Subcutaneous adipose tissue (tissue), 4 donors: ENCODE data around the gene ATG4C. TPM values are rescaled to one million over a fixed set of nuclear protein-coding genes. Genes with fewer than 3 reads are reported as not detected.

ENCODE experiments used
- total RNA-seq, 4 donors: library from RNA; depleted of rRNA; stranded (reverse); fragments of >200 nt; gene quantifications; one replicate each; pipeline ENCODE4 v1.1.0, GENCODE V29; 2016
- TF ChIP-seq, protein P1 (sequence below): fragments of 450-650 bp; IDR thresholded peaks from one replicate; pipeline ENCODE4 v1.5.1; 2016; ENCODE audit warnings: low read depth, mild to moderate bottlenecking, control low read depth, antibody characterized with exemption, moderate library complexity

ATG4C gene
- total RNA-seq, 4 donors from 2014 or later: 8.6 to 21.9 (median 17.4) TPM

DNA sequence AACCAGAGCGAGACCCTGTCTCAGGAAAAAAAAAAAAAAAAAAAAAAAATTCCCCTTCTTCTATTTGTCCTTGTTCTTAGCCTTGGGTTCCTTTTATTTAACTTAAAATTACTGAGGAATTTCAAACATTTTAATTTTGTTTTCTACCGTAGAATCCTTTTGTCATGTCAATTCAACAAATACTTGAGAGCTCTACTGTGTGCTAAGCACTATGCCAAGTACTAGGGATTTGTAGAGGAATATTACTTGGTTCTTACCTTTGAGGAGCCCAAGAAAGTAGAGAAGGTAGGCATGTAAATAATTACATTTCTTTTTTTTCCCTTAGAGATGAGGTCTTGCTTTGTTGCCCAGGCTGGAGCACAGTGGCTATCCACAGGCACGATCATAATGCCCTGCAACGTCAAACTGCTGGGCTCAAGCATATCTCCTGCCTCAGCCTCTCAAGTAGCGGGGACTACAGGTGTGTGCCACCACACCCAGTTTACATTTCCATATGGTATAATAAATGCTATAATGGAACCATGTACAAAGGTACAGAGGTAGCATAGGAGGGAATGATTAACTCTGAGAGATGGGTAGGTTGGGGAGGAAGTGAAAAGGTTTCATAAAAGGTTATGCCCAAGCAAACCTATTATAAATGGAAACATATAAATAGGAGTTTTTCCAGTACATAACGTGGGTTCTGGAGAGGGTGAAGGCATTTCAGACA is 104.0 kb downstream of the ATG4C start:
- TF ChIP-seq, protein P1, sequence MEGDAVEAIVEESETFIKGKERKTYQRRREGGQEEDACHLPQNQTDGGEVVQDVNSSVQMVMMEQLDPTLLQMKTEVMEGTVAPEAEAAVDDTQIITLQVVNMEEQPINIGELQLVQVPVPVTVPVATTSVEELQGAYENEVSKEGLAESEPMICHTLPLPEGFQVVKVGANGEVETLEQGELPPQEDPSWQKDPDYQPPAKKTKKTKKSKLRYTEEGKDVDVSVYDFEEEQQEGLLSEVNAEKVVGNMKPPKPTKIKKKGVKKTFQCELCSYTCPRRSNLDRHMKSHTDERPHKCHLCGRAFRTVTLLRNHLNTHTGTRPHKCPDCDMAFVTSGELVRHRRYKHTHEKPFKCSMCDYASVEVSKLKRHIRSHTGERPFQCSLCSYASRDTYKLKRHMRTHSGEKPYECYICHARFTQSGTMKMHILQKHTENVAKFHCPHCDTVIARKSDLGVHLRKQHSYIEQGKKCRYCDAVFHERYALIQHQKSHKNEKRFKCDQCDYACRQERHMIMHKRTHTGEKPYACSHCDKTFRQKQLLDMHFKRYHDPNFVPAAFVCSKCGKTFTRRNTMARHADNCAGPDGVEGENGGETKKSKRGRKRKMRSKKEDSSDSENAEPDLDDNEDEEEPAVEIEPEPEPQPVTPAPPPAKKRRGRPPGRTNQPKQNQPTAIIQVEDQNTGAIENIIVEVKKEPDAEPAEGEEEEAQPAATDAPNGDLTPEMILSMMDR: no peak

DNA sequence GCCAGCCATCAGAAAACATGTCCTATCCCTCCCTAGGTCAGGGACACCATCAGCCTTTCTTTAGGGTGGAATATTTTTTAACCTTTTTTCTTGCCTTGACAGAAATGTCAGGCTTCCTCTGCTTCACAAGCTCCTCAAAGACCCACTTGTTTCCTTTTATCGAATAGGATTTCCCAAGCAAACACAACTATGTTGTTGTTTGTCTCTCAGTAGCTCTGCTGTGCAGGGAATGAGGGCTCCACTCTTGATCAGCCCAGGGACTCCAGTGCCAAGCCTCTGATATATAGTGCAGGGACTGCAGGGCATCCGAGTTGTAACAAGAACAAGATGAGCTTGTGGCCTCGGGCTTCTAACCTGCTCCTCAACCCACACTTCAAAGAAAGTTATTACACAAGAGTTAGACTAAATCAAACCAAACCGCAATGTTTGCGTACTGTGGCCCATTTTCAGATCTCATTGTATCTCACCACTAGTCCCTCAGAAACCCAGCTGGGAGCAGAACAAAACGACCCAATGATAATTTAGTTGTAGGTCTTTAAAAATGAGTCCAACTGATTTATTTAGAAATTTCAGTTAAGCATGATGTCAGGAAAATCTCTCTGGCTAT is 108.1 kb downstream of the ATG4C start:
- TF ChIP-seq, protein P1: no peak

DNA sequence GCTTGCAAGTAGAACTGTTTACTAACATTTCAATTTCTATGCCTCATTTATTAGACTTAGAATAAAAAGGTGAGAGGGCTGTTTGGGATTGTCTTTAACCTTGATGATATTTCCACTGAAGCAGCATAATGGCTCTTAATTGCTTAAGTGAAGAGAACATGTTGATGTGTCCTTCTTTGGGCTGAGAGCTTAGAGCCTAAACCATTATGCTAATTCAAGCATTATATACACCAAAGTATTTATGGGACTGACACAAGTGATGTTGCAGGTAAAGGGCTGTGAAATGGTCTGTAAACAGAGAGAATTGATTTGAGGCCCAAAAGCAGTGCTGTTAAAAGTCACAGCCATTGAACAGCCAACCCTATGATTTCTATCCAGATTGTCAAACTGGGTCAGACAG is 113.9 kb downstream of the ATG4C start:
- TF ChIP-seq, protein P1: no peak

DNA sequence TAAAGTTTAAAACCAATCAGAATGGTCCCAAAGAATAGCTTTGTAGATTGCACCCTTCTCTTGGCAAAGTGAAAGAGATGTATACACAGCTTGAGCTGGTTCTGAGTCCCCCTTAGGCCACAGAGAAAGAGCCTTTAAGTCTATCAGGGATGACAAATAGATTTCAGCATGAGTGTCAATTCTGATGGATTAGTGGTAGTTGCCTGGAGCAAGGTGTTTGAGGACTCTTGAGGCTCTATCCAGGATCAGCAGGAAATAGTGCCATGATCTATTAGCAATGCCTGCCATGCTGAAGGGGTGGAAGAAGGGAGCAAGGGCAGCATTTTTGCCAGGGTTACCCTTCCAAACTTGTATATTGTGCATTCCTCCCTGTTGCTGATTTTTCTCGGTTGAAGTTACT is 116.6 kb downstream of the ATG4C start:
- TF ChIP-seq, protein P1: no peak

DNA sequence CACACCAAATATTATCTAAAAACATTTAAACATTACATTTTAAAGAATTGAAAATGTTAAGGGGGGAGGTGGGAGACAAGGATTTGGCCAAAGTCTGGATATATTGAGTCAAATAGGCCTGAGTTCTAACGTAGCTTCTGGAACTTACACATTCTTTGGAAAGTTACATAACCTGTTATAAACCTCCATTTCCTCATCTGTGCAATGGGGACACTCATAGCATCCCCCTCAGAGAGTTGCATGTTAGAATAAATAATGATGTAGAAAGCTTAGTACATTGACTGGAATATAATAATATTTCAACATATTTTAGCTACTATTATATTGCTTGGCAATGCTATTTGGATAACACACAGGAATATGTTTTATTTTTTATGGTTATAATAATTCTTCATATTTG is 117.7 kb downstream of the ATG4C start:
- TF ChIP-seq, protein P1: no peak

DNA sequence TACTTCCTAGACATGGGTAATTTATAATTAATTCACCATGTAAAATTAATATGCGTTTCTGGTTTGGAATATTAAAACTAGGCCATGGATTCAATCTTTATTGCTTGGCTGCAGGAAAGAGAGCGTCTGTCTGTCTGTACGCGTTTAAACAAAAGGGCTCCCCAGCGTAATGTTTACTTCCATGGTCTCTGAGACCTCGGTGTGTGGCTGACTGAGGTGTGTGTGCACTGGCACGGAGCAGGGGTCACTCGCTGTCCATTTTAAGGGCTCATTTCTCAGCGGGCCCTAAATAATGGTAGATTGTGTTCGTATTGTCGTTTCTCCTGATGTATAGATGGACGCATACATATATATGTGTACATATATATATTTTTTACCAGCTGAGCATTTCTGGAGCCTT is 119.6 kb downstream of the ATG4C start:
- TF ChIP-seq, protein P1: no peak

DNA sequence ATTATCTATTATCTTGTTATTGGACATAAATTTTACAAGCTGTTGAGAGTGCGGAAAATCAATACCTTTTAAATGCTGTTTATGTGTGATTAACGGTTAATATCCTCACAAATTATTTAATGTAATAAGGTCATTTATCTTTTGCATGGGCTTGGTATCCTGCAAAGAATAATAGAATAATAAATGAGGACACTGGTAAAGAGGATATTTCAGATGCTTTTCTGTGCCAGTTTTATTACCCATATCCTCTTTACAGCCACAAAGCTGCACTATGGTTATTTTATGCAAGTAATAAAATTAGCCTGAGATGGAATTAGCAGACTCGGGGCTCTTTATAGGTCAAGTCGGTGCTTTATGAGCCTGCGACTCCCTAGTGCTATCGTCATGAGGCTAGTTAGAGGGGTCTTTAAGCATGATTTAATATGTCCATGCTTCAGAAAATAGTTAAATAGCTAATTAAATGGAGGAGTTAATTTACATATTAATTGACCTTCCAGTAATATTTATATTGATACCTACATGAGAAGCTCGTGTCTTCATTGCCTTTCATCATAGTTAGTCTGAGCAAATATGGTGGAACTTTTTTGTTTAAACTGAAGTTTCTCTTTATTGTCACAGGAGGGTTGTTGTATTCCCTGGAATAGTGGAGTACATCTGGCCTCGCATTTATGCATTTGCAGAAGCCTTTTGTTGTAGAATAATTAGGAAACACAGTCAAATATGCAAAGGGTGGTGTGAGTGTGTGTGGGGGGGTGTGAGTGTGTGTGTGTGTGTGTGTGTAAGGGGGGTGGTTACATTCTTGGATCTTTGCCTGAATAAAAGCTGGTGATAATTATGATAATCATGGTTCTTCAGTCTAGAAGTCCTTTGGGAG is 120.3 kb downstream of the ATG4C start:
- TF ChIP-seq, protein P1: no peak
